Ureter (tissue), 1 donor: ENCODE results near the gene ABAT. TPM values are rescaled to one million over a fixed set of nuclear protein-coding genes. Genes with fewer than 3 reads are reported as not detected.
A peak's percentile ranks its signal among the peaks of the same experiment; 100 is the strongest.
"Not testable (repeated sequence)": the region's sequence is repeated elsewhere in the genome, so short reads cannot be mapped to it uniquely, and the experiment has no call there.

Experiments used
- DNase-seq: peaks from one replicate; pipeline ENCODE4 v3.0.0-alpha.2; 2020; ENCODE audit warnings: low spot score
- total RNA-seq: library from RNA; stranded (reverse); gene quantifications from one replicate; pipeline ENCODE4 v1.2.4, GENCODE V29; 2023
- donor health status: DM: yes; HTN: yes; CAD: no.

Gene ABAT
- total RNA-seq, 1 donor from 2014 or later = 29.9 TPM

GRCh38 chr16:8742068-8742467, 67.7 kb downstream of the ABAT start:
- no peak for DNase-seq

- not testable (repeated sequence) for DNase-seq
Observed at GRCh38 chr16:8748944-8749343, 74.5 kb downstream of the ABAT start.

GRCh38 chr16:8751481-8752311, 77.3 kb downstream of the ABAT start:
- DNase-seq = no peak

- no peak for DNase-seq
Observed at GRCh38 chr16:8752706-8753105, 78.3 kb downstream of the ABAT start.

GRCh38 chr16:8753416-8754054, 79.1 kb downstream of the ABAT start:
- no peak for DNase-seq

- DNase-seq = no peak
Observed at GRCh38 chr16:8756755-8757154, 82.3 kb downstream of the ABAT start.

GRCh38 chr16:8758022-8758421, 83.6 kb downstream of the ABAT start:
- no peak for DNase-seq

GRCh38 chr16:8760021-8760420, 85.6 kb downstream of the ABAT start:
- DNase-seq = no peak

GRCh38 chr16:8761078-8761477, 86.7 kb downstream of the ABAT start:
- DNase-seq = no peak

GRCh38 chr16:8762254-8762653, 87.8 kb downstream of the ABAT start:
- no peak for DNase-seq

GRCh38 chr16:8763083-8763482, 88.7 kb downstream of the ABAT start:
- no peak for DNase-seq

- no peak for DNase-seq
Observed at GRCh38 chr16:8763899-8764298, 89.5 kb downstream of the ABAT start.

GRCh38 chr16:8764525-8765250, 90.3 kb downstream of the ABAT start:
- DNase-seq = no peak

GRCh38 chr16:8767176-8767575, 92.8 kb downstream of the ABAT start:
- no peak for DNase-seq

GRCh38 chr16:8768283-8768682, 93.9 kb downstream of the ABAT start:
- DNase-seq = no peak

- DNase-seq = no peak
Observed at GRCh38 chr16:8768692-8769091, 94.3 kb downstream of the ABAT start.

- DNase-seq = no peak
Observed at GRCh38 chr16:8773537-8773936, 99.1 kb downstream of the ABAT start.

- no peak for DNase-seq
Observed at GRCh38 chr16:8774208-8774607, 99.8 kb downstream of the ABAT start.

- no peak for DNase-seq
Observed at GRCh38 chr16:8775359-8775758, 100.9 kb downstream of the ABAT start.

GRCh38 chr16:8776129-8776584, 101.7 kb downstream of the ABAT start:
- peak; percentile 83 for DNase-seq

GRCh38 chr16:8777217-8777616, 102.8 kb downstream of the ABAT start:
- DNase-seq = no peak

GRCh38 chr16:8781797-8782196, 107.4 kb downstream of the ABAT start:
- DNase-seq = no peak

- no peak for DNase-seq
Observed at GRCh38 chr16:8782673-8783072, 108.3 kb downstream of the ABAT start.
